ENCODE results near the gene CATSPER3. TPM values are rescaled to one million over a fixed set of nuclear protein-coding genes. Genes with fewer than 3 reads are reported as not detected.

Gene CATSPER3
- under 1 TPM; 0.31 to 0.32 TPM for total RNA-seq

DNA sequence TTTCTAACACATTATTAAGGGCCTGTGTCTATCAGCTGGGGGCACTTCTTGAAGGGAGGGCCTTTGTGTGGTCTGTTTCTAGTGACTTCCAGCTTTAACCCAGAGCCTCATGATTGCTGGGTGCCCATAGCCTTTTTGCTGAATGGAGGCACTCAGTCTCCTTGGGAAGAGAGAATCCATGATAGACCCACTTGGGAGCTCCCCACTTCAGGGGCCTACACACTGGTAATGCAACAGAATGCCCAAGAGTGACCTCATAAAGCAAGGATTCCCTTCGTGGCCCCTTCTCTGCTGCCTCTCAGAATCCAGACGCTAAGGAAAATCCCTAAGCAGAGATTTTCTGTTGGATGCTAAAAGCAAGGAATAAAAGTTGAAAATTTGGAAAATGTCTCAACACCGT is at the start of gene CATSPER3:
Gene CATSPER3 (plus strand): TSS at position 301 of the 400 bp plus-strand sequence. CDS start 85 bp downstream, at position 386.
- TF ChIP-seq, protein P1, sequence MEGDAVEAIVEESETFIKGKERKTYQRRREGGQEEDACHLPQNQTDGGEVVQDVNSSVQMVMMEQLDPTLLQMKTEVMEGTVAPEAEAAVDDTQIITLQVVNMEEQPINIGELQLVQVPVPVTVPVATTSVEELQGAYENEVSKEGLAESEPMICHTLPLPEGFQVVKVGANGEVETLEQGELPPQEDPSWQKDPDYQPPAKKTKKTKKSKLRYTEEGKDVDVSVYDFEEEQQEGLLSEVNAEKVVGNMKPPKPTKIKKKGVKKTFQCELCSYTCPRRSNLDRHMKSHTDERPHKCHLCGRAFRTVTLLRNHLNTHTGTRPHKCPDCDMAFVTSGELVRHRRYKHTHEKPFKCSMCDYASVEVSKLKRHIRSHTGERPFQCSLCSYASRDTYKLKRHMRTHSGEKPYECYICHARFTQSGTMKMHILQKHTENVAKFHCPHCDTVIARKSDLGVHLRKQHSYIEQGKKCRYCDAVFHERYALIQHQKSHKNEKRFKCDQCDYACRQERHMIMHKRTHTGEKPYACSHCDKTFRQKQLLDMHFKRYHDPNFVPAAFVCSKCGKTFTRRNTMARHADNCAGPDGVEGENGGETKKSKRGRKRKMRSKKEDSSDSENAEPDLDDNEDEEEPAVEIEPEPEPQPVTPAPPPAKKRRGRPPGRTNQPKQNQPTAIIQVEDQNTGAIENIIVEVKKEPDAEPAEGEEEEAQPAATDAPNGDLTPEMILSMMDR (IDR thresholded peaks at IDR 0.05), result no peak
- H3K4me1 Mint-ChIP-seq (ENCODE audit: low read depth), result peaks cover 25% of the 10 kb centered on the region
- ChIA-PET CTCF (no interaction called here), POLR2A (interaction anchor here (0.6 kb wide), 1 partner anchor 211 kb away, joined by 4 read pairs; no protein-coding TSS in a partner anchor)
- no peak within 1 kb of the TSS for H3K27ac Mint-ChIP-seq
- intact Hi-C loops (cut with micrococcal nuclease), result no loop called here
- H3K27me3 Mint-ChIP-seq, result no peaks in the 10 kb centered on the region
- DNase-seq (no peak), ATAC-seq (no peak)
- H3K36me3 Mint-ChIP-seq (ENCODE audit: low read depth), result peaks cover 12% of the 10 kb centered on the region
- no peaks in the 10 kb centered on the region for H3K9me3 Mint-ChIP-seq
- H3K4me3 Mint-ChIP-seq, result no peak within 1 kb of the TSS

DNA sequence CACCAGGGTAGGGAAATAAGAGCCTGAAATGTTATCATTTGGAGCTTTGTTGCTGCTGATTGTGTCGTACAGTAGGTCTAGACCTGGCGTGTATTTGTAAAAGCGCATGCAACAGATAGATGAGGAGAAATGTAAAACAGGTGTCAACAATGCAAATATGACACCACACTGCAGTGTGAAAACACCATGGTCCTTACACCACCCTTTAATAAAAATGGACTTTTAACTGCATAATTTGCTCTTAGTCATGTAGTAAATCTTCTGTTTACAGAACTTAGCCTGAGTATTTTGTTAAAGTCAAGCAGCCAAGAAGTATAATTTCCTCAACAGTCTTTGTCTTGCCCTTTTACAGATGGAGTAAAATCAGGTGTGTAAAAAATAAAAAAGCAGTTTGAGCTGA is 48.8 kb upstream of the CATSPER3 start:
- ChIA-PET POLR2A (interaction anchor here (0.9 to 4.4 kb wide), 2 partner anchors 8 to 13 kb away, joined by 4 to 41 read pairs; partner anchors contain the start of gene PCBD2), CTCF (interaction anchor here (7.4 kb wide), 1 partner anchor 12 kb away, joined by 53 read pairs; the partner anchor contains the start of gene PCBD2)
- H3K27me3 Mint-ChIP-seq, result no peaks in the 10 kb centered on the region
- ATAC-seq, result no peak
- H3K27ac Mint-ChIP-seq, result no peak overlapping the region
- no peak overlapping the region for H3K4me3 Mint-ChIP-seq
- TF ChIP-seq, protein P1 (IDR thresholded peaks at IDR 0.05), result no peak
- H3K9me3 Mint-ChIP-seq, result no peaks in the 10 kb centered on the region
- intact Hi-C loops (cut with micrococcal nuclease), result no loop called here
- H3K36me3 Mint-ChIP-seq (ENCODE audit: low read depth), result peaks cover 17% of the 10 kb centered on the region
- H3K4me1 Mint-ChIP-seq (ENCODE audit: low read depth), result peaks cover 23% of the 10 kb centered on the region
- no peak for DNase-seq

DNA sequence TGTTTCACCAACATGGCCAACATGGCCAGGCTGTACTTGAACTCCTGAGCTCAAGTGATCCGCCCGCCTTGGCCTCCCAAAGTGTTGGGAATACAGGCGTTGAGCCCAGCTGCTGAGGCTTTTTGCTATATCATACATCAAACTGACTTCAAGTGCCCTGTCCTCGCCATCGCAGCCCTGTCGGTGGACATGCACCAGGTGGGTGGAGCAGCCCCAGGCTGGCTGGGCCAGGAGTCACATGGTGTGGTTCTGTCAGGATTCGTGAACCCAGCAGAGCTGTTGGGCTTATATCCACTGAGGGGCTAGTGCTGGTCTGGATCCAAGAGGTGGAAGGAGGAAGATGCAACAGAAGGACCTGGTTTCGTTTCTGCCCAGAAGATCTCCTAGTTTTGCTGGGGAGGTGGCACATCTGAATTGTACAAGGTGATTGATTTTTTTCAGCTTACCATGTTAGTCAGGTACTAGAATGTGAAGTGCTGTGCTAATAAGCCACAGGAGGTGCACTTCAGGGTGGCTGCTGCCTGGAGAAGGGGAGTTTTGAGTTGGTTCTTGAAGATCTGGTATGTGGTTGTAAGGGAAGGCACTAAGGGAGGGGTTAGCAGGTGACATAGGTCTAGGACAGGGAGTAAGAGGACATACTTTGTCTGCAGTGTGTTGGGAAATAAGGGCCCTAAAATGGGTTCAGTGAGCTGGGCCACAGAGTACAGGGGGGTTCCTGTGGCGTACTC is 46.7 kb upstream of the CATSPER3 start:
- ChIA-PET POLR2A (interaction anchor here (0.9 to 4.4 kb wide), 3 partner anchors 15 to 42 kb away, joined by 3 to 41 read pairs (median 3); partner anchors contain the start of gene PCBD2), CTCF (interaction anchor here (7.4 kb wide), 1 partner anchor 14 kb away, joined by 53 read pairs; the partner anchor contains the start of gene PCBD2)
- DNase-seq (no peak), ATAC-seq (no peak)
- TF ChIP-seq, protein P1 (IDR thresholded peaks at IDR 0.05), result no peak
- H3K27ac Mint-ChIP-seq, result peak overlapping the region; percentile 90
- H3K36me3 Mint-ChIP-seq (ENCODE audit: low read depth), result peaks cover 14% of the 10 kb centered on the region
- H3K9me3 Mint-ChIP-seq, result no peaks in the 10 kb centered on the region
- no peaks in the 10 kb centered on the region for H3K27me3 Mint-ChIP-seq
- intact Hi-C loops (cut with micrococcal nuclease), result loop anchor here (10.0 kb wide), 1 partner anchor 274 kb away; no protein-coding TSS in a partner anchor
- no peak overlapping the region for H3K4me3 Mint-ChIP-seq
- peaks cover 23% of the 10 kb centered on the region for H3K4me1 Mint-ChIP-seq (ENCODE audit: low read depth)

DNA sequence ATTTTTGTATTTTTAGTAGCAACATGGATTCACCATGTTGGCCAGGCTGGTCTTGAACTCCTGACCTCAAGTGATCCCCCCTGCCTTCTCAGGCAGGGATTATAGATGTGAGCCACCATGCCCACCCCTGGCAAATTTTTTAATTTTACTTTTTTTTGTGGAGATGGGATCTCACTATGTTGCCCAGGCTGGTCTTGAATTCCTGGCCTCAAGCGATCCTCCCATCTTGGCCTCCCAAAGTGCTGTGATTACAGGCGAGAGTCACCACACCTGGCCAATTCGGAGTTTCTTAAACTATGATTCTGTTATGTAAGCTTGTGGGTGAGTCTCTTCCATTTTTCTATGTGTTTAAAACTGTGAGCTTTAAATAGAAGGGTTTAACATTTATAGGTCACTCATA is 35.2 kb upstream of the CATSPER3 start:
- H3K27ac Mint-ChIP-seq, result no peak overlapping the region
- no peak overlapping the region for H3K4me3 Mint-ChIP-seq
- intact Hi-C loops (cut with micrococcal nuclease), result no loop called here
- H3K4me1 Mint-ChIP-seq (ENCODE audit: low read depth), result no peaks in the 10 kb centered on the region
- TF ChIP-seq, protein P1 (IDR thresholded peaks at IDR 0.05), result no peak
- no peaks in the 10 kb centered on the region for H3K9me3 Mint-ChIP-seq
- ChIA-PET POLR2A (no interaction called here), CTCF (no interaction called here)
- no peaks in the 10 kb centered on the region for H3K27me3 Mint-ChIP-seq
- ATAC-seq, result no peak
- peaks cover 9% of the 10 kb centered on the region for H3K36me3 Mint-ChIP-seq (ENCODE audit: low read depth)
- no peak for DNase-seq

DNA sequence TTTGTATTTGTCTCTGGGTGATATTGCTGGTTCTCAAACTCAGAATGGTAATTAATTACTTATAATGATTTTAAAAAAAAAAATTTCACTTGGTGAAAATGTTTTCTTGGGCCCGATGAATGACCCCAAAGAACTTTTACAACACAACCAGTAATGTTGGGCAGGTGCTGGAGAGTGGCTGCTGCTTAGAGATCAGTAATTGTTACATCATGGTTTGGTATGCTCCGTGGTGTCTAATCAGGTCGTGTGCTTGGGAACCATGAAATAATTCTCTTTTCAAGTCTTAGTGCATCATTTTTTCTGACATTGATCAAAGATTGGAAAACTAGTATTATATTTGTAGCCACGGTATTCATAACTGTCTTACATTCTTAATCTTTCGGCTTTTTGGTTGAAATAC is 33.5 kb upstream of the CATSPER3 start:
- ATAC-seq, result no peak
- Mint-ChIP-seq H3K4me1 (ENCODE audit: low read depth) (no peaks in the 10 kb centered on the region), H3K27ac (no peak overlapping the region), H3K27me3 (no peaks in the 10 kb centered on the region), H3K36me3 (ENCODE audit: low read depth) (peaks cover 7% of the 10 kb centered on the region), H3K9me3 (no peaks in the 10 kb centered on the region), H3K4me3 (no peak overlapping the region)
- TF ChIP-seq, protein P1 (IDR thresholded peaks at IDR 0.05), result no peak
- CTCF ChIA-PET, result no interaction called here
- POLR2A ChIA-PET, result interaction anchor here (0.6 kb wide), 1 partner anchor 8 kb away, joined by 3 read pairs; no protein-coding TSS in a partner anchor
- intact Hi-C loops (cut with micrococcal nuclease), result no loop called here
- no peak for DNase-seq
